NCI-H82 treated with DMSO at 0.1 percent for 48 hours (cell line): ENCODE data around the gene PKP4.
"Not testable (repeated sequence)": the region's sequence is repeated elsewhere in the genome, so short reads cannot be mapped to it uniquely, and the experiment has no call there.

Experiments used
- DNase-seq: peaks from one replicate; lab custom pipeline; 2025; ENCODE audit not compliant: unreplicated experiment; lab: John Stamatoyannopoulos, UW

PKP4 gene

DNA sequence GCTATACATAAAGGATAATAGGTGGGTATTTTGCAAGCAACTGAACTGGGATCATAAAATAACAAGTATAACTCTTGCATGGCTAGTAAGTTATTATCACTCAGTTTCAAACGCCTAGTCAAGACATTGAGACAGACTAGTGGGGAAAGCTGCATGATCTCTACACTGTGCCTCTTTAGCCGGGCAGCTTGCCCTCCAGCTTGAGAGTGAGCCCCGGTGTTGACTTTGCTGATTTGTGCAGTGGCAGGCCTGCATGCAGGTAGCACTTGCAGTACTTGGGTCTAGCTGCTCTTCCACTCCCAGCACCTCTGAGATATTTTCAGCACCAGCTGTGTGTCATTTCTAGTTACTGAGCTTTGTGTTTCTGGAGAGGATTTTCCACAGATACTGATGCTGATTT, 219.5 kb downstream of the PKP4 start:
- DNase-seq = no peak

DNA sequence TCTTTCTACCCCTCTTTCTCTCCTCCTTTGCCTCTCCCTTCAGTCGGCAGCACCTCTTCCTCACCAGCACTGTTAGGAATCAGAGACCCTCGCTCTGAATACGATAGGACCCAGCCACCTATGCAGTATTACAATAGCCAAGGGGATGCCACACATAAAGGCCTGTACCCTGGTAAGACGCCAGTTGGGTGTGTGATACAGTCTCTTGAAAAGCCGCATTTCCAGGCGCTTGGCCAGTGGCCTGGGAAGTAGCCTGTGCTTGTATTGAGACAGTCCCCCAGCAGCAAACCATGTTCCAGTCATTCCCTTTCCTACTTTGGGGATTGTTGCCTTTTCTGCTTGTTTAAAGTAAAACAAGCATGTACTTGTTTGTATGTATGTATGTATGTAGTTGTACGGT, 219.9 kb downstream of the PKP4 start:
- no peak for DNase-seq

DNA sequence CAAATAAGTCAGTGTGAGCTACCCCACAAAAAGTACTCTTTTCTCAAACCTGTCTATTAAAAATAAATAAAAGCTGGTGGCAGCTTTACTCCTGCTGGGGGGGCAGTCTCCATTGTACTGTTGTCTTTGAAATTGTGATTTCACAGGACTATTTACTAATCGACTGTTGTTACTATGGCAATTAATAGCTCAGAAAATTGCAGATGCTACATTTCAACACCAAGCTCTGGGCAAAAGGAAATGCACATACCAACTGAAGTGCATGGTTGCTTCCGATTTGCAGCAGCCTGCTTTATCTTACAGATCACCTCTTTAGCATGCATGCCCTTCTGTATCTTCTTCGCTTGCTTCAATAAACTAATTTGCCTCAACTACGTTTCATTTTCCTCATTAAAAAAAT, 220.8 kb downstream of the PKP4 start:
- no peak for DNase-seq

DNA sequence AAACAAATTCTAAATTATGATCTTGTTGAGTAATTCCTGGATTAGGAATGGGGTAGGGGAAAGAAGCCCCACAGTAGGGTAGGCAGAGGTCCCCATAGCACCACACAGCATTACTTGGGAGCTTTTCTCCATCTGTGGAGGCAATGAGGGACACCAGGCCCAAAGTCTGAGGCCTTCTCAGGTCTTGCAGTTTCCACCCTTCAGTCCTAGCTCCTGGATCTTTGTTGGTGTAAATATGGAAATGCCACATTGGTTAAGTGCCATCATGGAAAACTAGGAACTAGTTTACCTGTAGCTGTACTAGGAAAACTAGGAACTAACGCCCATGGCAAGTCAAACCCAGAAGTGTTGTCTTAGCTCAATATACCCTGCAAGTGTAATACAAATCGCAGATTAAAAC, 225.1 kb downstream of the PKP4 start:
- DNase-seq = no peak

DNA sequence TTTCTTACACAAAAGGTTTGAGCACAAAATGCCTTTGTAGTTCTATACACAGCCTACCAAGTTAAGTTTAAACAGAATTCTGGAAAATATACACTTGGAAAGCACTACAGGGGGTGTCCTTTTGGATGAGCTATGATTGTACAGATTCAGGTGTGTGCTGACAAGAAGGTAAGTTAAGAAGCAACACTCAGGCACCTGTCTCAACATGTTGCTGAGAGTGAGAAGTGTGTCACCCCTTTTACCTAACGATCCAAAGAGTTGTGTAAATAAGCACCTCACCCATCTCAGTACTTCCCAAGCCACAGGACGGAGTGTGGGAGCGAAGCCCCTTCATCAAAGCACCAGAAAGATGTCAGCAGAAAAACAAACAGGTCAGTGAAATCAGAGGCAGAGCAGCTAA, 228.9 kb downstream of the PKP4 start:
- no peak for DNase-seq

DNA sequence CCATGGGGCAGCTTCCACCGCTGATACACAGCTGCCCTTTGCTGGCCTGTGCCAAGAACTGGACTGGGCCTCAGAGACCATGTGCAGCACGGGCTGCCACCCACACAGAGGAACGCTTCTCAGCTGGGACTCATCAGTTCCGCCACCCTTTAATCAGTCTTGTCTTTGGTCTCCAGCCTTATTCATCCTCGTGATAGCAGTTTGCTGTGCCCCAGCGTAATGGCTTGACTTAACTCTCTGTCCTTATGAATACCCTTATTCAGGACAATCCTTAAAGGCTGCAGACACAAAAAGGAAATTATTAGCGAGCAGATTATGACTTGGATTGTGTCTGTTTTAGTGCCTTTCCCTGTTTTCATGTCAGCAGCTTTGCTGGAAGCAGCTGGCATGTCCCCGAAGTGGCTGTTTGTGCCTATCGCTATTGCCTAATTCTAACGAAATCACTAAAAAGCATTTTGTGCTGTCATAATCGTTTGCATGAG, 229.5 kb downstream of the PKP4 start:
- DNase-seq = no peak

DNA sequence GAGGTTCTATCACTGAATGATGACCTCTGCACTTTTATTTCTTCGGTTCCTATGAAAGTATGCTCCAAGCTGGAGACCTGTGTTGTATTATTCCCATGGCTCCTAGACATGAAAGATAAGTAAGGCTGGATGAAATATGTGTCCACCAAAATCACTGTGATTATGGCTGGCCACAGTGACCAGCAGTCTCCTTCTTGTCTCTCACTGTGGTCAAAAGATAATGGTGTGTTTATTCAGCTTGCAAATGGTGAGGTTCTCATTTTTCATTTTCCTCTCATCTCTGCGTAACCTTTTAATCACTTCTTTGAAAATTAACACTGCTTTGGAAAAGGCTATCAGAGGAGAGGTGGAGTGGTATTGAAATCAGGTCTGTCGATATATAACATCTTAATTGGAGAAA, 230.6 kb downstream of the PKP4 start:
- no peak for DNase-seq

DNA sequence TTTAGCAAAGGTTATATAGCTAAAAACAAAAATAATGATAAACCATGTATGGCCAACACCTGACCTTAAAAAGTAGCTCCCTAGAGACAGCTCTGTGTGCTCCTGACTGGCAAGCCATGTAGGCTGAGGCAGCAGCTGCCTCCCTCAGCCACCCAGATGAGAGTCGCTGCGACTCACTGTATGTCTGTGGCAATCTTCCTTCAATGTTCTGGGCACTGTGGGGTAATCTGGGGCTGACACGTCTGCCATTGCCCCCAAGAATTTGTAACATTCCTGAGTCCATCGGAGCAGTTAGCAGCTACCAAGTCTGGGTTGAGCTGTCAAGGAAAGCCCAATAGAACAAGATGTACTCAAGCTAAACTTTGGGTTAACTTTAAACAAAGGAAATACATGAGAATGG, 232.0 kb downstream of the PKP4 start:
- DNase-seq = no peak

DNA sequence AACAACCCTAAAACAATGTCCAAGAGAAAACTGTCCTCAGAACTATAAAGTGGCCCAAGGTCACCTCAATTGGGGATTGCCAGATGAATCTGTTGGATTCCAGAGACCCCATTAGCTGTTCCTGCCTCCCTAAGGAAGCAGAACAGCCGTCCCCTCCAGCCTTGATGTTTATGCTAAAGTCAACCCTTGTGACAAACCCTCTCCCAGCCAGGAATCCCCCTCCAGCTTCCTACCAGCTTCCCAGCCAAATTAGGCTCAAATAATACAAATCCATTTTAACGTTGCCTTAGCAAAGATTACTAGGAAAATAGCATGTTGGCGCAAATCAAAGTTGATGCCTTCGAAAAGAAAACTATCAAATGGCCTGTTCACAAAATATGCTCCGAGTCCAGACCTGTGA, 232.6 kb downstream of the PKP4 start:
- no peak for DNase-seq

DNA sequence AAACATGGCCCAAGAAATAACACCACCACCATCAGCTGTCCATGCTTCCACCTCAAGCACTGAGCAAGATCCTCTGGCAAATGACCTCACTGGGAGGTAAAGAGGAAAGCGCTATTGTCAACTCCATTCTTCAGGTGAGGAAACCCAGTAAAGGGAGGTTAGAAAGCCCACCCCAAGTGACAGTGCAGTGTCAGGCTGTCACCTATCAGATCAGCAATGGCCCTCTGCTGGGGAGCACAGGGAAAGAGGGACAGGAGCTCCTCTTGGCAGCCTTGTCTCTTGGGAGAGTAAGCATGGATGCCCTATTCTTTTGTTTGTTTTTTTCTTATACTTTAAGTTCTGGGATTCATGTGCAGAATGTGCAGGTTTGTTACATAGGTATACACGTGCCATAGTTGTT, 234.1 kb downstream of the PKP4 start:
- no peak for DNase-seq

DNA sequence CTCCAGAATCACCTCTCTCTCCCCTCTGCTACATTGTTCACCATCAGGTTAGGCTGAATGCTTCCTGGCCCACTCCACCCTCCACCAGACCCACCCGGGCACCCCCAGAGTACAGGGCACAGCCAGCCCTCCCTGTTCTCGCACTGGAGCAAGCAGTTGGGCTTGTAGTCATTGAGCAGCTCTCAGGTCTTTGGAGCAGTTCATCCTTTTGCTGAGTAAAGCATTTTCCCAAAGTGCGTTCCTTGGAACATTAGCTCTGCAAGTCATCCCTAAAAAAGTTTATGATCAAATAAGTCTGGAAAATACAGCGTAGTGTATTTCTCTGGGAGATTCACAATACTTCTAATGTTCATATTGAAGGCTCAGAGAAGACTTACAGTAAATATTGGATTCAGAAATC, 234.9 kb downstream of the PKP4 start:
- no peak for DNase-seq

DNA sequence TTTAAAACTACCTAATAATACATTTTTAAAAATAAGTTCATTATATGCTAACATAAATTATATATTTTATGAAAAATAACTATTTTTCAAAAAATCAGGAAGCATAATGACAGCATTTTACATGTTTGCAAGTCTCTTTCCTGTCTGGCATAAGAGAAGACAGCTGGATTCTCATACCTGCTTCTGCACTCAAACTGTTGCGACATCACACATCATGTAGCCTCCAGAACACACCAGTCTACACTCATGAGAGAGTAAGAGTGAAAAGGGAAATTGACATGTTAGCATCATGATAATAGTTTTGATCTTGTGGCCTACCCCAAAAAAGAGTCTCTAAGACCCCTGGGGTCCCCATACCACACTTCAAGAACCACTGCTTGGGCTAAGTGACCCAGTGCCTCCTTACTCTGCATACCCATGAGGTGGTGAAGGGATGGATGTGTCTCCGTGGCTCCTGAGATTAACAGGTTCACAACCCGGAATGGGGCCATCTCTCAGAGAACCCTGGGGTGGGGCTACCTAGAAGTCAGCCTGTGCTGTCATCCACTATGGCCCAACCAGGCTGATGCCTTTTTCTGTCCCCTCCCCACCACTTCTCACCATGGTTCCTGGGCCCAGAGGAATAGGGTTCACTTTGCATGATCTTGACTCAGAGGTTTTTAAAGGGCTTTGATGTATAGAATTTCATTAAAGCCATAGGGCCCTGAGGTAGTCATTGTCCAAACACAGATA, 235.8 kb downstream of the PKP4 start:
- no peak for DNase-seq

DNA sequence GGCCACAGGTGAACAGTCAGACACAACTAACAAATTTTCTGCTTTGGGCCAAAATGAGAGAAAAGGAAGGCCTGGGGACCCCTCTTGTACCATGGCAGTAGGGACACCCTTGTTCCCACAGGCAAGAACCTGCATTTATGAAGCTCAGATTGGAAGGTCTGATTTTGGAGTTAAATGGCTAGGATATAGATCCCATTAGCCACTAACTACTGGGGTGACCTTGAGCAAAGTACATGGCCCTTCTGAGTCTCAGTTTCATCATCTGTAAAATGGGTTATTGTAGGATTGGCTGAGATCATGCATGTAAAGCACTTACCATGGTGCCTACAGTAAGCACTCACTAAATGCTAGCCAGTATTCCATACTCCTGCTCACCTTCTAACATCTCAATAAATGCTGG, 236.7 kb downstream of the PKP4 start:
- no peak for DNase-seq

DNA sequence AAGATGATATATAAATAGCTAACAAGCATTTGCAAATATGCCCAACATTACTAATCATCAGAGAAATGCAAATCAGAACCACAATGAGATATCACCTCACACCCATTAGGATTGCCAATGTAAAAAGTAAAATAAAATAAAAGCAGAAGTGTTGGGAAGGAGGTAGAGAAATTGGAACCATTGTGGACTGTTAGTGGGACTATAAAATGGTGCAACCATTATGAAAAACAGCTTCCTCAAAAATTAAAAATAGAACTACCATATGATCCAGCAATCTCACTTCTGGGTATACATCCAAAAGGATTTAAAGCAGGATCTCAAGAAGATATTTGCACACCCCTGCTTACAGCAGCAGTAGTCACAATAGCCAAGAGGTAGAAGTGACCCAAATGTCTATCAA, 238.6 kb downstream of the PKP4 start:
- no peak for DNase-seq

DNA sequence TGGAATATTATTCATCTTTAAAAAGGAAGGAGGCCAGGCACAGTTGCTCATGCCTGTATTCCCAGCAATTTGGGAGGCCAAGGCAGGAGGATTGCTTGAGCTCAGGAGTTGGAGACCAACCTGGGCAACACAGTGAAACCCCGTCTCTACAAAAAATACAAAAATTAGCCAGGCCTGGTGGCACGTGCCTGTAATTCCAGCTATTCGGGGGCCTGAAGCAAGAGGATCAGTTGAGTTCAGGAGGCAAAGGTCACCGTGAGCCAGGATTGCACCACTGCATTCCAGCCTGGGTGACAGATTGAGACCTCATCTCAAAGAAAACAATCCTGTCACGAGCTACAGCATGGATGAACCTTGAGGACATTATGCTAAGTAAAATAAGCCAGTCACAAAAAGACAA, 239.0 kb downstream of the PKP4 start:
- DNase-seq = not testable (repeated sequence)

DNA sequence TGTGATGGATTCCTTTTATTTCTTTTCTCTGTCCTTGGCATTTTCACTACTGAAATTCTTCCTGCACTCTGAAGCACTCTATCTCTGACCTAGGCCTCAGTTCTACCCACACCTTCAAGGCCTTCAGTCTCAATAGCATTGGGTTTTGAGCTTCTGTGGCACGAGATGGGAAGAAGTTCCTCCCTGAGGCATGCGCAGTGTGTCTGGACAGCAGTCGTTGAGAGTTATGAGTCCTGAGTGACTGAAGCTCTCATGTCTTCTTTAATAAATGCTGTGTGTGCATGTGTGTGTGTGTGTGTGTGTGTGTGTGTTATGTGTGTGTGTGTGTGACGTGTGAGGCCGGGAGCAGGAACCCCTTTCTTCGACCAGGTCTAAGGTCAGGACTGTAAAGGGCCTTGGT, 242.6 kb downstream of the PKP4 start:
- DNase-seq = no peak

DNA sequence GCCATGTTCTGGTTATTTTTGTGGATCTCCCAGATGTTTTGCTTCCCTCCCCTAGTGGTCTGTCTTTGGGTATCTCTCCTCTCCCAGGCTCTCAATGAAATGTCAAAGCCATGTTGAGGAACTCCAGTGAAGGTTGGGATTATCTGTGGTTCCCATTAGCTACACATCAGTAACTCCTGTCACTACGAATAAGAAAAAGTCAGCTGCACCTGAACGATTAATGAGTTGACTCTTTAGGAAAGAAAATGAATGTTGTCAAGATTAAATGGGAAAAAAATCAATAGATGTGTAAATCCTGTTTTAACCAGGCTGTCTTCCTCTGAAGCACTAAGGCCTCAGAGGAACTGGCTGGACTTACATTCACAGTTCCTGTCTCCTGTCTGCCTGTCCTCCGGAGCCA, 244.3 kb downstream of the PKP4 start:
- DNase-seq = no peak

DNA sequence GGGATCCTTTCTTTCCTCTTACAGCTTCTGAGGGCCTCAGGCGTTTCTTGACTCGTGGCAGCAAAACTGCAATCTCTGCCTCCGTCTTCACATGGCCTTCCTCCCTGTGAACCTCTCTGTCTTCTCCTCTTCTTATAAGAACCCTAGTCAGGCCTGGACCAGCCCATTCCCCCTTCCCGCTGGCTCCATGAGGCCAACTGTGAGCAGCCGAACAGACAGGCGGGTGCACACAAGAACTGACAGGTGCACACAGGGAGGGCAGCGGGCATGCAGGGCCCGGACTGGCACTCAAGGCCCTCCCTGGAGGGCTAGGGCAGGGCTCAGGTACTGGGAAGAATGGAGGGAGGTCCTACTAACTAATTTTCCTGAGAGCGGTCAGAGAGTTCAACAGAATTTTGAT, 246.0 kb downstream of the PKP4 start:
- no peak for DNase-seq

DNA sequence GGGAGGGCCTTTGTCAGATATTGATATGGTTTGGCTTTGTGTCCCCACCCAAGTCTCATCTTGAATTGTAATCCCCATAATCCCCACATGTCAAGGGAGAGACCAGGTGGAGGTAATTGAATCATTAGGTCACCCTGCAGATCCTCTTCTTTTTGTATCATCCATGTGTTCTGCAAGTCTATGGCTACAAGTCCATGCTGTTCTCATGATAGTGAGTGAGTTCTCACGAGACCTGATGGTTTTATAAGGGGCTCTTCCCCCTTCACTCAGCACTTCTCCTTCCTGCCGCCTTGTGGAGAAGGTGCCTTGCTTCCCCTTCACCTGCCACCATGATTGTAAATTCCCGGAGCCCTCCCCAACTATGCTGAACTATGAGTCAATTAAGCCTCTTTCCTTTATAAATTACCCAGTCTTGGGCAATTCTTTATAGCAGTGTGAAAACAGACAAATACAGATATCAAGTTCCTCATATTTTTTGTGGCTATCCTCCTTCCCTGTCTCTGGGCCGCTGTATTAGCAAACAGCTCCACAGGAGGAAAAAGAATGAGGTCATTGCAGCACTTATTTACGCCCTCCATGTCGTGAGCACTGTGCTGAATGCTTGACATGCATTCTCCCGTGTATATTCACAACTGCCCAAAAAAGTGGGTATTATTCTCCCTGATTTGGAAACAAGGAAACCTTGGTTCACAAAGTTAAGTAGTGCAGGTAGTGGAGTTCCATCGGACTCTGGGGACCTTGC, 248.1 kb downstream of the PKP4 start:
- not testable (repeated sequence) for DNase-seq

DNA sequence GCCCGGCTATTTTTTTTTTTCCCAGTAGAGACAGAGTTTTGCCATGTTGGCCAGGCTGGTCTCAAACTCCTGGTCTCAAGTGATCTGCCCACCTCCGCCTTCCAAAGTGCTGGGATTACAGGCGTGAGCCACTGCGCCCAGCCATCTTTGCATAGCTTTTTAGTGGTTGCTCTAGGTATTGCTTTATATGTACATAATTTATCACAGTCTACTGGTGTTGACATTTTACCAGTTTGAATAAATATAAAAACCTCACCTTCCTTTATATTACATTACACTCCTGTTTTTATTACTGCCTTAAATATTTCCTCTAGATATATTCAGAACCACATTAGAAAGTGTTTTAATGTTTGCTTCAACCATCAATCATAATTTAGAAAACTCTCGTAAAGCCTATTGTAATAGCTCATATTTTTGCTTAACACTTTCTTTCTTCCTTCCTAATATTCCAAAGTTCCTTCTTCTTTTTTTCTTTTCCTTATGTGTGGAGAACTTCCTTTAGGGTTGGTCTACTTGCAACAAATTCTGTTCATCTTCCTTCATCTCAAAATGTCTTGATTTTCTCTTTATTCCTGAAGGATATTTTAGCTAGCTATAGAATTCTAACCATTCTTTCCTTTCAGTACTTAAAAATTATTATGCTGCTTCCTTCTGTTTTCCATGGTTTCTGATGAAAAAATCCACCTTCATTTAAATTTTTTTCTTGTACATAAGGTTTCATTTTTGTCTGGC, 256.2 kb downstream of the PKP4 start:
- no peak for DNase-seq

DNA sequence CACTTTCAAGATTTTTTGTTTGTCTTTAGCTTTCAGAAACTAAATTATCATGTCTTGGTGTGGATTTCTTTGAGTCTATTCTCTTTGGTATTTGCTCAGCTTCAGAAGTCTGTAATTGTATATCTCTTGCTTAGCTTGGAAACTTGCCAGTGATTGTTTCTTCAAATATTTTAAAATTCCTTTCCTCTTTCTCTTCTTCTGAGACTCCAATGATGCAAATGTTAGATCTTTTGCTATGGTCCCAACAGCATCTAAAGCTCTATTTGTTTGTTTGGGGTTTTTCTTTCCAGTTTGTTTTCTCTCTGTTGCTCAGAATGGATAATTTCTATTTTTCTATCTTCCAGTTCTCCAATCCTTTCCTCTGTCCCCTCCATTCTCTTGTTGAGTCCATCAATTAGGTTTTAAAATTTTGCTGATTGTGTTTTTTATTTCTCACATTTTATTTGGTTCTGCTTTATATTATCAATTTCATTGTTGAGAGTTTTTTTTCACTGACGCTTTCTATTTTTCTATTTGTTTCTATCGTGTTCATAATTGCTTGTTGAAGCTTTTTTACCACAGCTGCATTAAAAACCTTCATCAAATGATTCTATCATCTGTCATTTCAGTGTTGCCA, 256.9 kb downstream of the PKP4 start:
- no peak for DNase-seq

DNA sequence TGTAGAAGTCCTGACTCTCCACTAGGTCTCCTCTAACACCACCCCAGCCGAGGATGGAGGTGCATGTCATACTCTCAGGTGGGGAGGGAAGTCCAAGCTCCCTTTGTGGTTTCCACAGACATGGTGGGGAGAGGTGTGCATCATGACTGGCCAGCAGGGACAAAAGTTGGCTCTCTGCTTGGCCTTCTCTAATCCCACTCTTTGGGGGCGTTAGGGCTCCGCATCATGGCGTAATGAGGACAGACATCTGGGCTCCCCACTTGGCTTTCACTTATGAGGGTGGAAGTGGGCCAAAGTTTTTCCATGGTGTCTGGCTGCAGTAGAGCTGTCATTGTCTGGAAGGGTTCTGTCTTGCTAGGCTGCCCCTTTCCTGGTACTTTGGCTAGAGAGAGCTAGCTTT, 257.7 kb downstream of the PKP4 start:
- DNase-seq = no peak
